ENCODE data around the gene VSIG2.

VSIG2 gene

GRCh38 chr11:124748481-124749343 lies 3.3 kb downstream of the VSIG2 start:
- no peak for DNase-seq (ENCODE audit: low read depth in 2 of 2)

DNA sequence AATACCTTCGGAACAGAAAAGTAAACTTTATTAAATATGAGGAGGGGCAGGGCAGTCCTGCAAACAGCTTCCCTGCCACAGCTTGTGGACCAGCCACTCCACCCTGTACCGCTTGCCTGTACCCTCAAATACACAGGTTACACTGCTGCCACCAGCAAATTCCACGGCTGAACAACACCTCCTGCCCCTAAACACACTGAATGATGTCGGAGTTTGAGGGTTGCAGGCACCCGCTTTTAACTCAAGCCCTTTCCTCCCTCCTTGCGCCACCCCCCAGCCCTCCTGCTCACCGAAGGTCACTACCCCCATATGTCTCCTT lies 4.0 kb downstream of the VSIG2 start:
- no peak for DNase-seq (ENCODE audit: low read depth in 2 of 2)

GRCh38 chr11:124747406-124748099 lies 4.5 kb downstream of the VSIG2 start:
- DNase-seq (ENCODE audit: low read depth in 2 of 2) = no peak

GRCh38 chr11:124746621-124747243 lies 5.3 kb downstream of the VSIG2 start:
- no peak for DNase-seq (ENCODE audit: low read depth in 2 of 2)

- no peak for DNase-seq (ENCODE audit: low read depth in 2 of 2)
These were observed 6.0 kb downstream of the VSIG2 start for GRCh38 chr11:124745835-124746620.

- no peak for DNase-seq (ENCODE audit: low read depth in 2 of 2)
These were observed 6.7 kb downstream of the VSIG2 start for GRCh38 chr11:124745270-124745834.

GRCh38 chr11:124743050-124743449 lies 9.0 kb downstream of the VSIG2 start:
- no peak for DNase-seq (ENCODE audit: low read depth in 2 of 2)

GRCh38 chr11:124742555-124742954 lies 9.5 kb downstream of the VSIG2 start:
- DNase-seq (ENCODE audit: low read depth in 2 of 2) = no peak

- no peak for DNase-seq (ENCODE audit: low read depth in 2 of 2)
These were observed 11.7 kb downstream of the VSIG2 start for GRCh38 chr11:124740277-124740882.

- peak; percentile 52 to 55 for DNase-seq (ENCODE audit: low read depth in 2 of 2)
These were observed 12.4 kb downstream of the VSIG2 start, which contains the start of gene NRGN for GRCh38 chr11:124739479-124740276. Gene NRGN (plus strand): TSS chr11:124739942. CDS start chr11:124740085, 143 bp downstream.

DNA sequence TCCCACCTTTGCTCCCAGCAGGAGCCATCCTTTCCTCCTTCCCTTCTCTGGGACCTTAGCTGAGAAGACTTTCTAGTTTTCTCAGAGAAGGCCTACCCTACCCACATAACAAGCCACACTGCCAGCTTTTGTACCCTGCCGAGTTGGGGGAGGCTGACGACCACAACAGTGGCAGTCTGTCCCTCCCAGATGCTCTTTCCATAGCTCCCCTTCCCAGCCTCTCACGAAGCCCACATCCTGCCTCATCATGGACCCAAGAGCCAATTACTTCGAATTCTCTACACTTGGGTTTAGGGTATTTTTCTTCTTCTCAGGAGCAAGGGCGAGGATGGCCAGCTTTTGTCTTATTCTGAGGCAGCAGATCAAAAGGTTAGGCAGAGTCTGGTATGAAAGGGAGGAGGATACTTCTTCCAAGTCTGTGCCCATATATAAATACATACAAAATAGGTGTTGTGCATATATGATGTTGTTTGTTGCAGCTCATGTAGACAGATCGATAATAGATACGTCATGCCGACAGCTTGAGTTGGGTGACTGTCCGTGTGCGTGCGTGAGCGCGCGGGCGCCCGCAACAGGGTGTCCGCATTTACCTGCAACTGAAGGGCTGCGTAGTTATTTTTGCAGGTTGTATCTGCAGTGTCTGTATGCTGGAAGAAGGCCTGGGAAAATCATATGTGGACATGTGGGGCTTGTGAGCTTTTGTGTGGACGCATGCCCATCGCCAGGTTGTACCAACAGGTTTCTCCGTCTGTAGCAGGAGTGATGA lies 13.2 kb downstream of the VSIG2 start:
- no peak for DNase-seq (ENCODE audit: low read depth in 2 of 2)

DNA sequence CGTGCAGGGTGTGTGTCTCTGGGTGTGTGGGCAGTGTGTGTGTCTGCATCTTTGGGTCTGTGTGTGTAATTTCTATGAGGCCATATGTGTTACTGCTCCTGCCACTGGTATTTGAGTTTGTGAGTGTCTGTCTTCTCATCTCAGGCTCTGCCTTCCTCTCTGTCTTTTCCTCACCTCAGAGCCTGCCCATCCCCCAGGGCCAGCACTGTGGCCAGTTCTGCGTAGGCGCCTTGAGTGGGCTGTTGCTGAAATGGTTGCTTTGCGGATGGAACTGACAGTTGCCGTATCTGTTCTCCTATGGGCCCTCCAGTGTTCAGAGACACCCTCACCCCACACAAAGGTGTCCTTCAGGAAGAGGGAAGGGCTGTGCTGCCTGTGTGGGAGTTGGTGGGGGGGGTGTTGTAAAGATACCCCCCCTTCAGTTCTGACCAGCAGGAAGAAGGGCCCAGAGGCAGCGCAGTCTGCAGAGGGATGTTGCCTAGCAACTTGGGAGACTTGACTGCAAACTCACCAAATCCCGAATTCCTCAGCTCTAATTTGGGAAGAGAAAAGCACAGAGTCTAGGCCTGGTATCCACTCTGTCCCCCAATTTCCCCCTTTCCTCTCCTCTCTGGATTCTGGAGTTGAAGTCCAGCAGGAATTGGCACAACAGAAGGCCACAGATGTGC lies 14.3 kb downstream of the VSIG2 start:
- DNase-seq (ENCODE audit: low read depth in 2 of 2) = no peak

- no peak for DNase-seq (ENCODE audit: low read depth in 2 of 2)
These were observed 15.3 kb downstream of the VSIG2 start for GRCh38 chr11:124736736-124737135.

- DNase-seq (ENCODE audit: low read depth in 2 of 2) = no peak
These were observed 19.8 kb downstream of the VSIG2 start for GRCh38 chr11:124732230-124732629.

- no peak for DNase-seq (ENCODE audit: low read depth in 2 of 2)
These were observed 22.5 kb downstream of the VSIG2 start for GRCh38 chr11:124729571-124729970.

- DNase-seq (ENCODE audit: low read depth in 2 of 2) = no peak
These were observed 23.9 kb downstream of the VSIG2 start for GRCh38 chr11:124728134-124728533.

GRCh38 chr11:124727474-124727873 lies 24.6 kb downstream of the VSIG2 start:
- no peak for DNase-seq (ENCODE audit: low read depth in 2 of 2)

GRCh38 chr11:124725719-124726105 lies 26.3 kb downstream of the VSIG2 start:
- DNase-seq (ENCODE audit: low read depth in 2 of 2) = peak in 1 of 2 experiments; percentile 6

Data from fibroblast of skin of left biceps (primary cell).